ENCODE data around the gene ACOX2.

Gene ACOX2

GRCh38 chr3:58536501-58537411 is at the start of gene ACOX2:
Gene ACOX2 (minus strand): TSS chr3:58537190. CDS start chr3:58535106, 2,084 bp downstream.
- DNase-seq (ENCODE audit: low spot score), result peak; percentile 36

- peak; percentile 89 for DNase-seq (ENCODE audit: low spot score)
These were observed 49.0 kb upstream of the ACOX2 start for GRCh38 chr3:58585994-58586393.

- peak; percentile 81 for DNase-seq (ENCODE audit: low spot score)
These were observed 48.2 kb upstream of the ACOX2 start for GRCh38 chr3:58585005-58585786.

- DNase-seq (ENCODE audit: low spot score), result no peak
These were observed 47.7 kb upstream of the ACOX2 start for GRCh38 chr3:58584690-58585004.

GRCh38 chr3:58581328-58582091 is 44.5 kb upstream of the ACOX2 start:
- peak; percentile 56 for DNase-seq (ENCODE audit: low spot score)

GRCh38 chr3:58580826-58581327 is 43.9 kb upstream of the ACOX2 start:
- DNase-seq (ENCODE audit: low spot score), result no peak

- no peak for DNase-seq (ENCODE audit: low spot score)
These were observed 41.9 kb upstream of the ACOX2 start for GRCh38 chr3:58578873-58579272.

- DNase-seq (ENCODE audit: low spot score), result peak; percentile 64
These were observed 40.4 kb upstream of the ACOX2 start, which contains the start of gene FAM107A for GRCh38 chr3:58577269-58577821. Gene FAM107A (minus strand): TSS chr3:58577391. CDS start chr3:58569860, 7,531 bp downstream.

GRCh38 chr3:58576716-58577115 is 39.7 kb upstream of the ACOX2 start:
- DNase-seq (ENCODE audit: low spot score), result no peak

GRCh38 chr3:58575971-58576652 is 39.1 kb upstream of the ACOX2 start:
- DNase-seq (ENCODE audit: low spot score), result peak; percentile 46

GRCh38 chr3:58574682-58575081 is 37.7 kb upstream of the ACOX2 start:
- DNase-seq (ENCODE audit: low spot score), result no peak

GRCh38 chr3:58574106-58574505 is 37.1 kb upstream of the ACOX2 start:
- no peak for DNase-seq (ENCODE audit: low spot score)

- DNase-seq (ENCODE audit: low spot score), result no peak
These were observed 36.6 kb upstream of the ACOX2 start for GRCh38 chr3:58573640-58574039.

- DNase-seq (ENCODE audit: low spot score), result peak; percentile 25
These were observed 35.7 kb upstream of the ACOX2 start for GRCh38 chr3:58572634-58573230.

- peak; percentile 54 for DNase-seq (ENCODE audit: low spot score)
These were observed 35.1 kb upstream of the ACOX2 start for GRCh38 chr3:58572013-58572633.

GRCh38 chr3:58570851-58571250 is 33.9 kb upstream of the ACOX2 start:
- DNase-seq (ENCODE audit: low spot score), result no peak

- DNase-seq (ENCODE audit: low spot score), result no peak
These were observed 32.5 kb upstream of the ACOX2 start for GRCh38 chr3:58569287-58570001.

GRCh38 chr3:58568572-58569286 is 31.7 kb upstream of the ACOX2 start:
- peak; percentile 72 for DNase-seq (ENCODE audit: low spot score)

- no peak for DNase-seq (ENCODE audit: low spot score)
These were observed 30.2 kb upstream of the ACOX2 start for GRCh38 chr3:58567251-58567515.

Measured in kidney tubule cell (primary cell).